GM06990 (cell line): Measurements from ENCODE around the gene PTCD1.

Source experiments
- DNase-seq: peaks from one replicate; pipeline ENCODE4 v3.0.0-alpha.2; 2011; ENCODE audit not compliant: insufficient read length; ENCODE audit errors: extremely low read depth
- H3K27me3 ChIP-seq: replicated peaks from 2 replicates; pipeline ENCODE4 v1.6.0; 2011; ENCODE audit warnings: low read length; ENCODE audit not compliant: control insufficient read depth, insufficient read depth
- H3K36me3 ChIP-seq: 2 replicates; pipeline ENCODE4 v1.5.1; 2011; ENCODE audit warnings: low read length; ENCODE audit not compliant: control insufficient read depth, insufficient read depth
- H3K4me3 ChIP-seq: replicated peaks from 2 replicates; pipeline ENCODE4 v1.5.1; 2011; ENCODE audit warnings: low read depth, mild to moderate bottlenecking, control low read depth, low read length
- TF ChIP-seq, protein P1 (sequence below): IDR thresholded peaks from 2 replicates; pipeline ENCODE4 v1.5.1; 2011; ENCODE audit warnings: low read length, control low read depth, mild to moderate bottlenecking, inconsistent platforms; ENCODE audit not compliant: insufficient read depth, poor library complexity, severe bottlenecking

Gene PTCD1

DNA sequence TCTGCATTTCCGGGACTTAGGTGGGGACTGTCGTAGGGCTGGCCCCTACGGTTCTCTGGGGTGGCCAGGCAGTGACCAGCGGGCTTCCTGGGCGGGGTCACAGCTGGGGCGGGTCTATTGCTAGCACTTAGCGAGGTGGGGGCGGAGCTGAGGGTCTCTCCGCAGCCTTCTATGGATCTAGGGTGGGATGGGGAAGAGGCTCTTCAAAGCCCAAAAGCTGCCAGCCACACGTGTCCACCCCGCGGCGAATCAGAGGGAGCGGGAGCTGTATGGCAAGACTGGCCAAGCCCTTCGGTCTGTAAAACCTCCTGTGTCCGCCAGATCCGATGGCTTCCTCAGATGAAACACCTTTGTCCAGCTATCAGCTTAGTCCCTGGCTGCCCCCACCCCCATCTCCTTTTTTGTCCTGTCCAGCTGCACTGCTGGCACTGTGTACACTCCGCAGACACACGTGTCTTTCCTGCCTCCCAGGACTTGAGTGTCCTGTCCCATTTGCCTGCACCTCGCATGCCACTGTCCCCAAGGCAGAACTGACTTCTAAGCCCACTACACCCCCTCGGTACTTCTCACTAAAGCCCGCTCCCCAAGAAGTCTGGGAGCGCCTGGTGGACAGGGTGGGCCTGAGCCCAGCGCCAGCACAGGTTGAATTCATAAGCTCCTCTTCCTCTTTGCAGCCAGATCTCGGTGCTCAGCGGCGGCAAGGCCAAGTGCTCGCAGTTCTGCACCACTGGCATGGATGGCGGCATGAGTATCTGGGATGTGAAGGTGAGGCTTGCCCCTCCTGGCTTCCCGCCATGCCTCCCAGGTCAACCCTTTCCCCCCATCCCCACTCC, 45.0 kb downstream of the PTCD1 start:
- Histone ChIP-seq H3K4me3 (no peak overlapping the region), H3K36me3 (peaks cover 68% of the 10 kb centered on the region)
- DNase-seq: no peak

DNA sequence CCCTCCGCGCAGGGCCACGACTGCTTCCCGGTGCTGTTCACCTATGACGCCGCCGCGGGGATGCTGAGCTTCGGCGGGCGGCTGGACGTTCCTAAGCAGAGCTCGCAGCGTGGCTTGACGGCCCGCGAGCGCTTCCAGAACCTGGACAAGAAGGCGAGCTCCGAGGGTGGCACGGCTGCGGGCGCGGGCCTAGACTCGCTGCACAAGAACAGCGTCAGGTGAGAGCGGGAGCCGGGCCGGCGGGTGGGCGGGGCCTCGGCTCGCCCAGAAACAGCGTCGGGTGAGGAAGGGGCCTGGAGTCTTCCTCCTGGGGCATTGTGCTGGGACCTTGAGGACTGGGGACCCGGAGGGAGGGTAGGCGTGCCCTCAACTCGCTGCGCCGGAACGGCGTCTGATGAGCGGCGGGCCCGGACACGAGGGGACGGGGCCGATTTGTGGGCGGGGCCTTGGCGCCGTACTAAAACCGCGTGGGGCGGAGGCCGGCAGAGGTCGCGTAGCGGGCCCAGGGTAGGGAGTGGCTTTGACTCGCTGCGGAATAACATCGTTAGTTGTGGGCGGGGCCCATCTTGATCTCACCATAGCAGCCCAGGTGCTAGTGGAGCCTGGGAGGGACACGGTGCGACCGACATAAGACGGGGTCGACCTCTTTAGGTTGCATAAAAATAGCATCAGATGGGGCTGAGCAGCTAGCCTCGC, 45.8 kb downstream of the PTCD1 start:
- H3K4me3 ChIP-seq: no peak overlapping the region
- peak; percentile 61 for DNase-seq
- no peaks in the 10 kb centered on the region for H3K27me3 ChIP-seq
- peaks cover 71% of the 10 kb centered on the region for H3K36me3 ChIP-seq
- TF ChIP-seq, protein P1, sequence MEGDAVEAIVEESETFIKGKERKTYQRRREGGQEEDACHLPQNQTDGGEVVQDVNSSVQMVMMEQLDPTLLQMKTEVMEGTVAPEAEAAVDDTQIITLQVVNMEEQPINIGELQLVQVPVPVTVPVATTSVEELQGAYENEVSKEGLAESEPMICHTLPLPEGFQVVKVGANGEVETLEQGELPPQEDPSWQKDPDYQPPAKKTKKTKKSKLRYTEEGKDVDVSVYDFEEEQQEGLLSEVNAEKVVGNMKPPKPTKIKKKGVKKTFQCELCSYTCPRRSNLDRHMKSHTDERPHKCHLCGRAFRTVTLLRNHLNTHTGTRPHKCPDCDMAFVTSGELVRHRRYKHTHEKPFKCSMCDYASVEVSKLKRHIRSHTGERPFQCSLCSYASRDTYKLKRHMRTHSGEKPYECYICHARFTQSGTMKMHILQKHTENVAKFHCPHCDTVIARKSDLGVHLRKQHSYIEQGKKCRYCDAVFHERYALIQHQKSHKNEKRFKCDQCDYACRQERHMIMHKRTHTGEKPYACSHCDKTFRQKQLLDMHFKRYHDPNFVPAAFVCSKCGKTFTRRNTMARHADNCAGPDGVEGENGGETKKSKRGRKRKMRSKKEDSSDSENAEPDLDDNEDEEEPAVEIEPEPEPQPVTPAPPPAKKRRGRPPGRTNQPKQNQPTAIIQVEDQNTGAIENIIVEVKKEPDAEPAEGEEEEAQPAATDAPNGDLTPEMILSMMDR: no peak

More for the DNA sequence above, 45.0 kb downstream of the PTCD1 start:
- TF ChIP-seq, protein P1: no peak
- no peaks in the 10 kb centered on the region for H3K27me3 ChIP-seq

DNA sequence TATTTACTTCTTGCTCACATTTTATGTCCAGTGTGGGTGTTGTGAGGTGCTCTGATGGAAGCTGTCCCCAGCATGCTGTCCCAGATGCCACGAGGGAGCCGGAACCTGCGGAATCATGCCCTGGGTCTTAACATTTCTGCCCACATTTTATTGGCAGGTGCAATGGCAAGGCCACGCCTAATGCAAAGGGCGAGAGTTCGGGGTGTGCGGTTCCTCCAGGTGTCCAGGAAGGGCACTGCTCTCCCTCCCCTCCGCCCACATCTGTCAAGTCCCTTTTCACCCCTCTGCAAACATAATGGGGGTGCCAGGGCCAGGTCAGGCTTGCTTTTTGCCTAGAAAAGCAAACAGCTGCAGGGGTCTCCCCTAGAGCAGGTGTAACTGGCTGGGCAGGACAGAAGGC, 46.6 kb downstream of the PTCD1 start:
- TF ChIP-seq, protein P1: no peak
- DNase-seq: no peak
- peaks cover 68% of the 10 kb centered on the region for H3K36me3 ChIP-seq
- no peaks in the 10 kb centered on the region for H3K27me3 ChIP-seq
- H3K4me3 ChIP-seq: no peak overlapping the region

DNA sequence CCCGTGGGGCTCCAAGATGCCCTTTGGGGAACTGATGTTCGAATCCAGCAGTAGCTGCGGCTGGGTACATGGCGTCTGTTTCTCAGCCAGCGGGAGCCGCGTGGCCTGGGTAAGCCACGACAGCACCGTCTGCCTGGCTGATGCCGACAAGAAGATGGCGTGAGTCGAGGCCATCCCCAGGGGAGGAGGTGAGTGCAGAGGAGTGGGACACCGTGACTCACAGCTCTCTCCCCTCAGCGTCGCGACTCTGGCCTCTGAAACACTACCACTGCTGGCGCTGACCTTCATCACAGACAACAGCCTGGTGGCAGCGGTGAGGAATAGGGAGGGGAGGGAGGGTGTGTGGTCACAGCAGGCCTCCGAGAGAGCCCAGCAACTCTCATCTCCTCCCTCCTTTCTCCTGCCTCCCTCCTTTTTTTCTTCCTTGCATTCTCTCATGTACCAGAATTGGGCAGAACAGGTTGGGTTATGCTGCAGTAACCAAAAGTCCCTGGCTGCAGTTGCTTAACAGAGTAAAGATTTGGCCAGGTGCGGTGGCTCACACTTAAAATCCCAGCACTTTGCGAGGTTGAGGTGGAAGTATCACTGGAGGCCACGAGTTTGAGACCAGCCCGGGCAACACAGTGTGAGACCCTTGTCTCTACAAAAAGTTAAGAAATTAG, 47.5 kb downstream of the PTCD1 start:
- no peak for DNase-seq
- TF ChIP-seq, protein P1: no peak
- Histone ChIP-seq H3K4me3 (no peak overlapping the region), H3K36me3 (peaks cover 72% of the 10 kb centered on the region), H3K27me3 (no peaks in the 10 kb centered on the region)

DNA sequence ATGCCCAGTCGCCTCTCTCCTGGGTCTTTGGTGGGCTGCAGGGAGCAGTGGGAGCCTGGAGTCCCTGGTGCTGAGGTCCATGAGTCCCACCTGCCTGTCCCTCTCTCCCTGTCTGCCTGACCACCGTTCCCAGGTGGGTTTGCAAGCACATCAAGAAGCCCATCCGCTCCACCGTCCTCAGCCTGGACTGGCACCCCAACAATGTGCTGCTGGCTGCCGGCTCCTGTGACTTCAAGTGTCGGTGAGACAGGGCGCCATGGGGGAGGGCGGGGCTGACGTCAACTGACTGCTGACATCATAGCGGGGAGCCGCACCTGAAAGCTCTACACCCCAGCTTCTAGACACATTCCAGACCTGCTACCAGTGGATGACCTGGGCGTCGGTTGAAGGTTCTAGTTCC, 48.8 kb downstream of the PTCD1 start:
- Histone ChIP-seq H3K36me3 (peaks cover 67% of the 10 kb centered on the region), H3K27me3 (no peaks in the 10 kb centered on the region)
- no peak for DNase-seq

More for the DNA sequence above, 48.8 kb downstream of the PTCD1 start:
- no peak overlapping the region for H3K4me3 ChIP-seq
- TF ChIP-seq, protein P1: no peak
